Stomach smooth muscle (tissue), 2 donors: ENCODE data around the gene SCYL2.

Experiments used
- H3K27ac ChIP-seq: one replicate; pipeline ENCODE4 v1.7.0; 2013; ENCODE audit warnings: mild to moderate bottlenecking, low read length, inconsistent platforms
- H3K27me3 ChIP-seq, 2 donors: one replicate each; pipeline ENCODE4 v1.7.0; 2013; ENCODE audit warnings: low read length in 2 of 2; ENCODE audit not compliant: insufficient read depth in 2 of 2, control insufficient read depth in 1 of 2
- H3K36me3 ChIP-seq, 2 donors: one replicate each; pipeline ENCODE4 v1.7.0; 2013; ENCODE audit warnings: low read length in 2 of 2; ENCODE audit not compliant: control insufficient read depth in 2 of 2, insufficient read depth in 2 of 2
- H3K4me1 ChIP-seq: one replicate; pipeline ENCODE4 v1.7.0; 2013; ENCODE audit warnings: low read length; ENCODE audit not compliant: control insufficient read depth, insufficient read depth
- H3K4me3 ChIP-seq, 2 donors: one replicate each; pipeline ENCODE4 v1.7.0; 2013; ENCODE audit warnings: low read length in 2 of 2
- H3K9ac ChIP-seq, 2 donors: one replicate each; pipeline ENCODE4 v1.7.0; 2013; ENCODE audit warnings: low read length in 2 of 2, mild to moderate bottlenecking in 1 of 2
- H3K9me3 ChIP-seq, 2 donors: one replicate each; pipeline ENCODE4 v1.7.0; 2013; ENCODE audit warnings: low read length in 2 of 2; ENCODE audit not compliant: control insufficient read depth in 2 of 2
- donor health status: healthy.
- donor health status: Pancreatic carcinoma.

SCYL2 gene

DNA sequence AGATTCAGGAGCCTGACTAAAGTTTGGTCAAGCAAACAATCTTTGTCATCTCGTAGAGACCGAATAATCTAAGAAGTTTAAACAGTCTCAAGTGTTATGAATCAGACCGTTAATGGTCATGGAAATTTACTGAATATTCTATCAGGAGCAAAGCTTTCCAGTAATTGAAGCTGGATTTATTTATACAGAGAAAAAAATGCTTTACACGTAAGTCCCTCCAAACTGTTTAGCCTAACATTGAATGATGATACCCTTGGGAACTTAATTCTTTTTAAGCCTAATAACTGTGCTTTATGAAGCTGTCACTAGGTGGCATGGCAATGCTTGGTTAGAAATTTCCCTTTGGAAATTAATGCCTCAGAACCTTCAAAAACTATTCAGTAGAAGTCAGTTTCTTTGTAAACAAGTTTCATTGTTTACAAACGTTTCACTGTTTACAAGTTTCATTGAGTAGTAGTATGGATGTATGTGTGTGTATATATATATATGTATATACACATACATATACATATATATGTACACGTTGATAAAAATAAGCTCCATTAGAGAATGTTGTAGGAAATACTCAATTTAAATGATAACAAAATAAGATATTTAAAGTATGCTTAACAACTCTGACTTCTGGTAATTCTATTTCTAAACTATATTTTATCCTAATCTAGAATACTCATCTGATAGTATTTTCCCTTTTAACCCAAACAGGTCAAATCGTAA is 32.2 kb upstream of the SCYL2 start:
- H3K9ac ChIP-seq: no peak overlapping the region
- no peaks in the 10 kb centered on the region for H3K27me3 ChIP-seq
- no peak overlapping the region for H3K27ac ChIP-seq
- no peaks in the 10 kb centered on the region for H3K9me3 ChIP-seq
- no peaks in the 10 kb centered on the region for H3K36me3 ChIP-seq
- no peaks in the 10 kb centered on the region for H3K4me1 ChIP-seq
- no peak overlapping the region for H3K4me3 ChIP-seq

DNA sequence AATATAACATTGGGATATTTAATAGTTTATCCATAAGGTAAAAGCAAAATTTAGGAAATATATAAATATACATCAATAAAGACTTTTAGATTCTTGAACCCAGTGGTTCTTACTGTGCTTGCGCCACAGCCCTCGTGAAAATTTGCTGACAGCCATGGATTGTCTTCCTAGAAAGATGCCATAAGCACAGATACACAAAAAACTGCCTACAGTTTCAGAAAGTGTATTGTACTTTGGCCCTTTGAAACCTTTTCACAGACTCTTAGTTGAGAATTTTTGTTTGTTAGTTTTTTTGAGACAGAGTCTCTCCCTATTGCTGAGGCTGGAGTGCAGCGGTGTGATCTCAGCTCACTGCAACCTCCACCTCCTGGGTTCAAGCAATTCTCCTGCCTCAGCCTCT is 28.2 kb upstream of the SCYL2 start:
- no peaks in the 10 kb centered on the region for H3K4me1 ChIP-seq
- H3K36me3 ChIP-seq: no peaks in the 10 kb centered on the region
- H3K9me3 ChIP-seq: no peaks in the 10 kb centered on the region
- no peak overlapping the region for H3K4me3 ChIP-seq
- no peak overlapping the region for H3K9ac ChIP-seq
- H3K27me3 ChIP-seq: no peaks in the 10 kb centered on the region
- no peak overlapping the region for H3K27ac ChIP-seq

DNA sequence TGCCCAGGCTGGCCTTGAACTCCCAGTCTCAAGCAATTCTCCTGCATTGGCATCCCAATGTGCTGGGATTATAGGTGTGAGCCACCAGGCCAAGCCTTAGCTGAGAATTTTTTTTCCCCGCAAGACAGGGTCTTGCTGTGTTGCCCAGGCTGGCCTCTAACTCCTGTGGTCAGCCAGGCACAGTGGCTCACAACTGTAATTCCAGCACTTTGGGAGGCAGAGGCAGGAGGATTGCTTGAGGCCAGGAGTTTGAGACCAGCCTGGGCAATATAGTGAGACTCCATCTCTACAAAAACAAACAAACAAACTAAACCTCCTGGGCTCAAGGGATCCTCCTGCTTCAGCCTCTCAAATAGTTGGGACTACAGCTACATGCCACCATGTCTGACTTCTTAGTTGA is 27.4 kb upstream of the SCYL2 start:
- Histone ChIP-seq H3K4me3 (no peak overlapping the region), H3K27ac (no peak overlapping the region), H3K36me3 (no peaks in the 10 kb centered on the region), H3K9ac (no peak overlapping the region), H3K4me1 (no peaks in the 10 kb centered on the region), H3K27me3 (no peaks in the 10 kb centered on the region), H3K9me3 (no peaks in the 10 kb centered on the region)

DNA sequence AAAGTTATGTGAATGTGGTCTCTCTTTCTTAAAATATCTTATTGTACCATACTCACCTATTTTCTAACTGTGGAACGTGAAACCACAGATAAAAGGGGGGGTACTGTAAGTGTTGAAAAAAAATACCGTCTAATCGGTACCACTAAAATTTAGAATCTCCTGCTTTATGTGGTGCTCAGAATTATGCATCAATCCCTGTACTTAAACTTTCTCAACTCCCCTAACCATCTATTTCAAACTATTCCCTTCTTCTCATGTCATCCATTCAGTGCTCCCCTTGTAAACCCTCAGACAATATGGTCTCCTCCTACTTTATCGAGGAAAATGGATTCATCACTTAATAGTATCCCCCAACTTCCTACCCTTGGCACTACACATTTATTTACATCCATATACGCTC is 23.8 kb upstream of the SCYL2 start:
- Histone ChIP-seq H3K9me3 (no peaks in the 10 kb centered on the region), H3K27me3 (no peaks in the 10 kb centered on the region), H3K9ac (no peak overlapping the region), H3K4me3 (no peak overlapping the region), H3K4me1 (no peaks in the 10 kb centered on the region), H3K27ac (no peak overlapping the region), H3K36me3 (no peaks in the 10 kb centered on the region)

DNA sequence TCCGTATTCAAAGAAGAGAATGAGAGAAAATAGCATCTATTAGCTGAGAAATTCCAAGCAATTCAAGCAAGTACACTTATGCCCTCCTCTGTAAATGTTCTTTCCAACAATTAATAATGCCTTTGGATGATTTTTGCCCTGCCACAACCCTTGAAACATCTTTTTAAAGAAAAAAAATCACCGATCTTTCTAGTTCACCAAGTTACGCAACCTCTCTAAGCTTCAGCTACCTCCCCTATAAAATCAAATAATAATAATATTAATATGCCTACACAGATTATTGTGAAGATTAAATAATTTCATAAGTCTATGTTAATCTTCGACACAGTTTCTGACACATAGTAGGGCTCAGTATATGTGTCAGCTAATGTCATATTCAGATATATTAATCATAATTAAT is 19.2 kb upstream of the SCYL2 start:
- Histone ChIP-seq H3K4me1 (no peaks in the 10 kb centered on the region), H3K4me3 (no peak overlapping the region), H3K9me3 (no peaks in the 10 kb centered on the region), H3K36me3 (no peaks in the 10 kb centered on the region), H3K27ac (no peak overlapping the region), H3K27me3 (no peaks in the 10 kb centered on the region), H3K9ac (no peak overlapping the region)

DNA sequence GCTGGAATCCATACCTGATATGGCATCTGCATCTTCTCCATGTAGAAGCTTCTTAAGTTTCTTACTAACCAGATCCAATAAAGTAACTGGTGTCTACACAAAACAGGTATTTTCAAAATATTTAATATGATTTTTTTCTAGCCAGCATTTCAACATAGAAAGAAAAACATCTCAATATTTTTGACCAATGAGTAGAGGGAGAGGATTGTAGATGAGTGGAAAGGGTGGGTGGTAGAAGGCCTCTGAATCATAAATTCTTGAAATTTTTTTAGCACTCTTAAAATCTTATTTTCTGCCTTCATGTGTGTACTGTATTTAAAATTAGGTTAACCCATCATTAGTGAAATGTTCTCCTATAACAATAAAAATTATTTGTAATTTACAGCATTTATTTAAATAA is 18.1 kb upstream of the SCYL2 start:
- no peak overlapping the region for H3K4me3 ChIP-seq
- no peaks in the 10 kb centered on the region for H3K36me3 ChIP-seq
- H3K27ac ChIP-seq: no peak overlapping the region
- H3K4me1 ChIP-seq: no peaks in the 10 kb centered on the region
- no peaks in the 10 kb centered on the region for H3K27me3 ChIP-seq
- H3K9me3 ChIP-seq: no peaks in the 10 kb centered on the region
- no peak overlapping the region for H3K9ac ChIP-seq

DNA sequence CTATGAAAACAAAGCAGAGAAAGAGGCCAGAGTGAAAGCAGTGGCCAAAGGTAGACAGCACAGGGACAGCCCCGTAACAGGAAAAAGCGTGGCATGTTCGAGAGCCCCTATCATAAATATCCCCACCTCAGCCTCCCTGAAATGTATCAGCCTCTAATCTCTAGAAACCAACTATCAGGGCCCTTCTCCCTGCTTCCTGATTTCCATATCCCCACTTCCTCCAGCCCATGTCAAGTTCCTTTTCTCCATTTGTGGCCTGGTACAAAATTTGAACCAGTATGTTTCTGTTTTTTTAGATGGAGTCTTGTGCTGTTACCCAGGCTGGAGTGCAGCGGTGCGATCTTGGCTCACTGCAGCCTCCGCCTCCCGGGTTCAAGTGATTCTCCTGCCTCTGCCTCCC is 17.0 kb upstream of the SCYL2 start:
- Histone ChIP-seq H3K27ac (no peak overlapping the region), H3K36me3 (no peaks in the 10 kb centered on the region), H3K4me1 (no peaks in the 10 kb centered on the region), H3K4me3 (no peak overlapping the region), H3K9me3 (no peaks in the 10 kb centered on the region), H3K27me3 (no peaks in the 10 kb centered on the region), H3K9ac (no peak overlapping the region)

DNA sequence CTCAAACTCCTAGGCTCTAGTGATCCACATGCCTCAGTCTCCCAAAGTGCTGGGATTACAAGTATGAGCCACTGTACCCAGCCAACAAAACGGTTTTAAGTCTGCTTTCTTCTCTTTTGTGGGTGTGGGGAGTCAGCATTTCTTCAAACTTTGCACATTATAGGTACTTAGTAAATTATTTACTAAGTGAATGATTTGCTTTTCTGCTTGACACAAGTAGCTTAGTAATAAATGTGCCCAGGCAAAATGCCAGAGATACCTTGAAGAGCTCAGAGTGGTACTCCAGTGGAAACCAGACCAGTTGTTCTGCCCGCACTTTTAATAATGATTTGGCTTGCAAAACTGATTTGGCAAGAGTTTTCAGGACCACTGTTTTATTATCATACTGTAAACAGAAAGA is 15.1 kb upstream of the SCYL2 start:
- Histone ChIP-seq H3K4me1 (no peaks in the 10 kb centered on the region), H3K27ac (no peak overlapping the region), H3K36me3 (no peaks in the 10 kb centered on the region), H3K9me3 (no peaks in the 10 kb centered on the region), H3K4me3 (no peak overlapping the region), H3K9ac (no peak overlapping the region), H3K27me3 (no peaks in the 10 kb centered on the region)

DNA sequence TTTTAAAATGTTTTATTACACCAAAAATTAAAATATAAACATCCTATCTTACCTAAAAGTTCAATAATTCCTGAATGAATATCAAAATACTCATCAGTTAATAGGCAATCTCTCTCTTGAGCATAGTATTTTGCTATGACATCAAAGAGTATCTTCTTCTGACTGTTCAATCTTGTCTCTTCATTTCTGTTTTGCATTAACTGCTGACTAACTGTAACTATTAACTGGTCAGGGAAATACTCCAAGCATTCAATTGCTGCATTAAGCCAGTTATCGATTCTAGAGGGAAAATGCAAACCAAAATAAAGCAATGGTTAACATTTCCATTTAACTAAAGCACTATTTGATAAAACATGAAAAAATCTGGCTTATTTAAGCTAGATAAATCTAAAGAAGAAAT is 13.5 kb upstream of the SCYL2 start:
- no peak overlapping the region for H3K27ac ChIP-seq
- H3K27me3 ChIP-seq: no peaks in the 10 kb centered on the region
- no peaks in the 10 kb centered on the region for H3K4me1 ChIP-seq

DNA sequence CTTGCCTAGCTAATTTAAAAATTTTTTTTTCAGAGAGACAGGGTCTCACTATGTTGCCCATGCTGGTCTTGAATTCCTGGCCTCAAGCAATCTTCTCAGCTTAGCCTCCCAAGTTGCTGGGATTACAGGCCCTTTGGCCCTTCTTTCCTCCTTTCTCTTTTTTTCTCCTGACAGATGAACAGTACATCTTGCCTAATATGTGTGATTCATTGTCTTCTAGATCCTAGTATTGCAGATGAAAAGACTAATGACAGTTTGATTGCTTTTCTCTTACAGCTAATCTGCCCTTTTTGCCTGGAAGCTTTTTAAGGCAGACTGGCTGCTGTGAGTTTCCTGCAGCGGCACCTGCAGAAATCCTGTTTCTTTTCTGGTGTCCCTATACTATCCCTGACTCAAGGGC is 12.1 kb upstream of the SCYL2 start:
- H3K27ac ChIP-seq: no peak overlapping the region
- no peaks in the 10 kb centered on the region for H3K9me3 ChIP-seq
- H3K4me3 ChIP-seq: no peak overlapping the region

More for the DNA sequence above, 13.5 kb upstream of the SCYL2 start:
- Histone ChIP-seq H3K9ac (no peak overlapping the region), H3K36me3 (no peaks in the 10 kb centered on the region), H3K4me3 (no peak overlapping the region), H3K9me3 (no peaks in the 10 kb centered on the region)

DNA sequence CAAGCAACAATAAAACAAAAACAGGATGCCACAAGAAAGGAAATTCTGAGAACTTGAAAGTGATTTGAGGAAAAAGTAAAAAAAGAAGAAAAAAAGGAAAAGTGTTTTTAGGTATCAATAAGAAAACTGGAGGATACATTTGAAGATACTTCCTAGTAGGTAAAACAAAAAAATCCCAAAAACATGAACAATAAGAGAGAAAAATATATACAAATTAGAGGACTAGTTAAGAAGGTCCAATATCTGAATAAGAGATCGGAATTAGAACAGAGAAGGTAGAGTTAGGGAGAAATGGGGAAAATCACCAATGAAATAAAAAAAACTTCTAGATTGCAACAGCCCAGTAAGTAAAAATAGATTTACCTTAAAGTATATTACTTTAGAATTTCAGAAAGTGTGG is 8.8 kb upstream of the SCYL2 start:
- no peaks in the 10 kb centered on the region for H3K27me3 ChIP-seq
- H3K4me1 ChIP-seq: no peaks in the 10 kb centered on the region
- H3K9ac ChIP-seq: no peak overlapping the region
- H3K27ac ChIP-seq: no peak overlapping the region
- H3K4me3 ChIP-seq: no peak overlapping the region
- no peaks in the 10 kb centered on the region for H3K9me3 ChIP-seq
- H3K36me3 ChIP-seq: no peaks in the 10 kb centered on the region

More for the DNA sequence above, 12.1 kb upstream of the SCYL2 start:
- no peaks in the 10 kb centered on the region for H3K27me3 ChIP-seq
- H3K4me1 ChIP-seq: no peaks in the 10 kb centered on the region
- no peaks in the 10 kb centered on the region for H3K36me3 ChIP-seq
- no peak overlapping the region for H3K9ac ChIP-seq
